Measurements from ENCODE around the gene C19orf73.

The C19orf73 gene

DNA sequence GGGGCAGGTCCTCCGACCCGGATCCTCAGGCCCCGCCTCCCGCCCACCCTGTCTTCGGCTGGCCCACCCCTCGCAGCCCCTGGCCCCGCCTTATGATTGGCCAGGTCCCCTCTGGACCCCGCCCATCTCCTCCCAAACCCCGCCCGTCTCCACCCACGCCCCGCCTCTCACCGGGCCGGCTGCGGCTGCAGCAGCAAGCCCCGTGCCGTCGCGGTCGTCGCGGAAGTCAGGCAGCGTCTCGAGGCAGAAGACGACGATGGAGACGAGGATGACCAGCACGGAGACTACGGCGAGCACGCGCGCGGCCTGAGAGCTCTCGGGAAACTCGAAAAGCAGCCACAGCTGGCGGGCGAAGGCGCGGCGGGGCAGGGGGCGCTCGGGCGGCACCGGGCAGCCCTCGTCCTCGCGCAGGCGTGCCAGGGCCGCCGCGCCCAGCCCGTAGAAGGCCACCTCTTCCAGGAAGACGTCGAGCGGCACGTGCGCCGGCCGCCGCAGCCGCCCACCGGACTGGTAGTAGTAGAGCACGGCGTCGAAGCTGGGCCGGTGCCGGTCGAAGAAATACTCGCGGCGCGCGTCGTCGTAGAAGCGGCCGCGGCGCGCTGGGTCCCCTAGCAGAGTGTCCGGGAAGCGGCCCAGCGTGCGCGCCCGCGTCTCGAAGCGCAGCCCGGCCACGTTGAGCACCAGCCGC is 46.9 kb downstream of the C19orf73 start:
- Histone ChIP-seq H3K36me3 (ENCODE audit: insufficient read depth, low read length) (no peaks in the 10 kb centered on the region), H3K27me3 (ENCODE audit: insufficient read depth, low read length) (peaks cover 49% of the 10 kb centered on the region), H3K4me1 (ENCODE audit: insufficient read depth, low read length) (no peaks in the 10 kb centered on the region), H2AFZ (ENCODE audit: low read depth, low read length) (no peak overlapping the region), H3K9me3 (ENCODE audit: low read length) (peaks cover 19% of the 10 kb centered on the region), H3K4me3 (ENCODE audit: low read length) (no peak overlapping the region)

- Histone ChIP-seq H3K36me3 (ENCODE audit: insufficient read depth, low read length) (no peaks in the 10 kb centered on the region), H3K9me3 (ENCODE audit: low read length) (peaks cover 19% of the 10 kb centered on the region), H3K4me3 (ENCODE audit: low read length) (no peak overlapping the region), H2AFZ (ENCODE audit: low read depth, low read length) (no peak overlapping the region), H3K4me1 (ENCODE audit: insufficient read depth, low read length) (peaks cover 1% of the 10 kb centered on the region), H3K27me3 (ENCODE audit: insufficient read depth, low read length) (peaks cover 65% of the 10 kb centered on the region)
Measured at GRCh38 chr19:49070416-49070815, 48.5 kb downstream of the C19orf73 start.

DNA sequence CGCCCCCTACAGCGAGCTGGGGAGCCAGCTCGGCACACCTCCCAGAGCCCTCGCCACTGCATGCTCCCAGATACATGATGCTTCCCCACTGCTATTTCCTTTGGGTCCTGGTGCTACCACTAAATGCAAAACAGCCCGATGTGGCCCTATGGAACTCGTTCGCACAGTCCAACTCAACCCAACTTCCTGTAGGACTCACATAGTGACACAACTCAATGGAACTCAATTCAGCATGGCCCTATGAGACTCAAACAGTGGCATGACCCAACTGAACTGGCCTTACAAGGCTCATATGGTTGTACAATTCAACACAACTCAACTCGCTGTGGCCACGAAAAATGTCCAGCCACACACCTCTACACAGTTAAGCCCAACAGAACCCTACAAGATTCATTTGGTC is 49.9 kb downstream of the C19orf73 start:
- Histone ChIP-seq H3K9me3 (ENCODE audit: low read length) (peaks cover 19% of the 10 kb centered on the region), H2AFZ (ENCODE audit: low read depth, low read length) (no peak overlapping the region), H3K27me3 (ENCODE audit: insufficient read depth, low read length) (peaks cover 67% of the 10 kb centered on the region), H3K4me1 (ENCODE audit: insufficient read depth, low read length) (peaks cover 10% of the 10 kb centered on the region), H3K4me3 (ENCODE audit: low read length) (no peak overlapping the region), H3K36me3 (ENCODE audit: insufficient read depth, low read length) (no peaks in the 10 kb centered on the region)
